Epithelial cell of prostate (primary cell): ENCODE measurements around the gene VNN1.
A peak's percentile ranks its signal among the peaks of the same experiment; 100 is the strongest.
"Not testable (repeated sequence)": the region's sequence is repeated elsewhere in the genome, so short reads cannot be mapped to it uniquely, and the experiment has no call there.

ENCODE experiments used
- DNase-seq: peaks from one replicate; pipeline ENCODE4 v3.0.0-alpha.2; 2011; ENCODE audit warnings: low read depth, low spot score
- H3K27ac ChIP-seq: fragments of 450-650 bp; 2 replicates; pipeline ENCODE4 v1.5.1; 2017; ENCODE audit warnings: mild to moderate bottlenecking

The VNN1 gene

DNA sequence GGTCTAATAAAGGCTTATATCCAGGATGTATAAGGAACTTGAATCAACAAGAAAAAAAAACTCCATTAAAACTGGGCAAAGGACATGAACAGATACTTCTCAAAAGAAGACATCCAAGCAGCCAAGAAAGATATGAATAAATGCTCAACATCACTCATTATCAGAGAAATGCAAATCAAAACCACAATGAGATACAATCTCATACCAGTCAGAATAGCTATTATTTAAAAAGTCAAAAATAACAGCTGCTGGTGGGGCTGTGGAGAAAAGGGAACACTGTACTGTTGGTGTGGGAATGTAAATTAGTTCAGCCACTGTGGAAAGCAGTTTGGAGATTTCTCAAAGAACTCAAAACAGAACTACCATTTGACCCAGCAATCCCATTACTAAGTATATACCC lies 34.8 kb downstream of the VNN1 start:
- not testable (repeated sequence) for H3K27ac ChIP-seq, DNase-seq

- no peak for DNase-seq
- no peak overlapping the region for H3K27ac ChIP-seq
Observed at GRCh38 chr6:132675749-132676148, 38.1 kb downstream of the VNN1 start.

DNA sequence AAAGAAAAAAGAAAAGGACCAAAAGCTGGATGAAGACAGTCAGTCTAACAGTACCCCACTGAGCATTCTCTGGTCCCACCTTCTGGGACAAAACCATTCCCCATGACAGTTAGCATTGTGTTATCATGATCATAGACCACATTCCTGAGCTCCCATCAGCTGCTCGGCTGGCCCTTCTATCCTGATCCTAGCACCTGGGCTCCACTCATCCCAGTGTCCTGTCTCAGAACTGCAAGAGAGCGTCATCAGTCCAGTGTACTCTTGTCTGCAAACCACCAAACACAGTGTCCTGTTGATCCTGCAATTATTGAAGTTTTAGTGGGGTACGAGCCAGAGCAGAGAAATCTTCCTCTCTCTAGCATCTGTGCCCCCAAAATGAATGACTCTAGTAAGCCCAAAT lies 38.9 kb downstream of the VNN1 start:
- no peak overlapping the region for H3K27ac ChIP-seq
- no peak for DNase-seq

DNA sequence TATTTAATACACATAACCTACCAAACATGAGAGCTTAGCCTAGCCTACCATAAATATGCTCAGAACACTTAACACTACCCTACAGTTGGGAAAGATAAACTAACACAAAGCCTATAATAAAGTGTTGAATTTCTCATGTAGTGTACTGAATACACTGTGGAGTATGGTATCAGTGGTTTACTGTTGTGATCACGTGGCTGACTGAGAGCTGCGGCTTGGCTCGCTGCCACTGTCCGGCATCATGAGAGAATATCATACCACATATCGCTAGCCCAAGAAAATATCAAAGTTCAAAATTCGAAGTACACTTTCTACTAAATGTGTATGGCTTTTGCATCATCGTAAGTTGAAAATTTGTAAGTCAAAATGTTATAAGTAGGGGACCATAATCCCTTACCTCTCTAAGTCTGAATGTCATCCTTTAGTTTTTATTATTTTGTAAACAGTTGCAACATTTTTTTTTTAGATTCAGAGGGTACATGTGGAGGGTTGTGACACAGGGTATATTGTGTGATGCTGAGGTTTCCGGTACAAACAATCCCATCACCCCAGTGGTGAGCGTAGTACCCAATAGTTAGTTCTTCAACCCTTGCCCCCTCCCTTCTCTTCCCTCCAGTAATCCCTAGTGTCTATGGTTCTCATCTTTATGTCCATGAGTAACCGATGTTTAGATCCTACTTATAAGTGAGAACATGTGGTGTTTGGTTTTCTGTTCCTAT lies 40.3 kb downstream of the VNN1 start:
- H3K27ac ChIP-seq, result no peak overlapping the region
- DNase-seq, result no peak

DNA sequence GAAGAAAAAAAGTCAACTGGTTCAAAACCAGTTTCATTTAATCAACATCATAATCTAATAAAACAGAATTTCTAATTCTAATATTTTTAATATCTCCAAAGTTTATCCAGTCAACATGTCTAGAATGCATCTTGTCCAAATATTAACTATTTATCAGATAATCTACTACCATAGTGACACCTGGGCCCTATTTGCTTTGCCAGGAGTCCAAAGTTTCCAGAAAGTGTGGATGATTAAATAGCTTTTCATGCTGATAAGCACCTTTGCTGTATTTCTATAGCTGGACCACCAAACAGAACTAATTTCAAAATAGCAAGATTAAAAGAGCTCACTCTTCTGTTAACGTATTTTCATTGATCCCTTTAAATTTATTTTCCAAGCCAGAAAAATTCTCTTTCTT lies 42.6 kb downstream of the VNN1 start:
- DNase-seq, result no peak
- no peak overlapping the region for H3K27ac ChIP-seq

DNA sequence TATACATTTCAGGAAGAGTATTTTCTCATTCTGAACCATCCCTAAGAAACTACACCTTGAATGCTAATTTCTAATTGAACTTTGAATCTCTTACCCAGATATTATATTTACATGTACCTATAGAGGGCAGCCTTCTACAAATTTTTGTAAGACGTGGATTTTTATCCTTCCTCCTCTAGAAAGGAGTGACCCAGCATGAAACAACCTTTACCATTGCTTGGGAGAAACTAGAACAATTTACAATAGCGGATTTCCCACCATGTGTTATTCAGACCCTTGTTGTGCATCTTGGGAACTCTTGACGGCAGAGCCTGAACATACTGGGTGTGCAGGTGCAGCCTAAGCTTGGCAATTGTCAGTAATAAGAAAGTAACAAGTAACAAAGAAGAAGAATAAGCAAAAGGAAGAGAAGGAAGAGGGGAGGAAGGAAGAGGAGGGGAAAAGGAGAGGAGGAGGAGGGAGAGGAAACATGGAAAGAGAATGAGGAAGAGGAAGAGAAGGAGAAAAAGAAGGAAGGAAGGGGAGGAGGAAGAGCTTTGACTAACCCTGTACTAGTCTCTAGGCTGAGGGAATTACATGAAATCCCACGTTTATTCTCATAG lies 44.1 kb downstream of the VNN1 start:
- no peak overlapping the region for H3K27ac ChIP-seq

GRCh38 chr6:132666118-132666517 lies 47.7 kb downstream of the VNN1 start:
- DNase-seq, result no peak
- H3K27ac ChIP-seq, result no peak overlapping the region

More for the DNA sequence above, 44.1 kb downstream of the VNN1 start:
- DNase-seq, result no peak

- DNase-seq, result no peak
Observed at GRCh38 chr6:132664309-132665034, 49.4 kb downstream of the VNN1 start.

GRCh38 chr6:132663661-132664060 lies 50.2 kb downstream of the VNN1 start:
- no peak overlapping the region for H3K27ac ChIP-seq
- DNase-seq, result no peak

More at GRCh38 chr6:132664309-132665034, 49.4 kb downstream of the VNN1 start:
- no peak overlapping the region for H3K27ac ChIP-seq

DNA sequence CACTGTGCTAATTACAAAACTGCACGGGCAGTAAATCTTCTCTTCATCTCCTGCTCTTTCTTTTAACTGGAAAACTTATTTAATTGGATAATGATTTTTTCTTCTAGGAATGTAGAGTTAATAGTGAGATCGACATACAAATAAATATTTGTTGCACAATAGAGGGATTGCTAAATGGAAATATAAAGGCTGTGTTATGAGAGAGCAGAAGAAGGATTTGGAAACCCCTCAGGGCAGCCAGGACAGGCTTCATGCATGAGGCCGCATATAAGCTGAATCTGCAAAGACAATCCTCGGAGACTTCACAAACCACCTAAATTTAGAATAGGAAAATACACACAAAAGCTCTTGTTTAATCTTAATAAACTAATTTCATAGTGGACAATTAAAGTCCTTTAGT lies 51.9 kb downstream of the VNN1 start:
- no peak overlapping the region for H3K27ac ChIP-seq
- DNase-seq, result no peak

DNA sequence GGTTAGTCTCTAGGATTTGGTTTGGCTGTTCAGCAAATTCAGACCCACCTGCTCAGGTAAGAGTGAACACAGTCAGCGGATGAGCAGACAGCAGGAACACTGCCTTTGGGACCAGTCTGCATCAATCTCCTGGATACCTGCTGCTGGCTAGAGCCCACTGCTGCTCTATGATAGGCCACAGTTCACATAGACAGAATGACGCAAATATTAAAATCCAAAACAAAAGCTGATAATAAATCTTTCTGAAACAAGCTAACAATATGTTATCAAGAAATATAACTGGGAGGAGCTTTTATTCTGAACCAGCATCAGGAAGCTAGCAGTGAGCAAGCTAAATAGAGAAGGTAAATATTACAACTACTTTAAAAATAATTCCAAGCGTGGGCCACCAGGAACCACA lies 54.8 kb downstream of the VNN1 start, which contains the start of gene TAAR1:
TSS of gene TAAR1 (minus strand) at position 101 of the 400 bp plus-strand sequence. CDS start 13,179 bp downstream, outside the sequence.
- DNase-seq, result no peak
- no peak within 1 kb of the TSS for H3K27ac ChIP-seq

DNA sequence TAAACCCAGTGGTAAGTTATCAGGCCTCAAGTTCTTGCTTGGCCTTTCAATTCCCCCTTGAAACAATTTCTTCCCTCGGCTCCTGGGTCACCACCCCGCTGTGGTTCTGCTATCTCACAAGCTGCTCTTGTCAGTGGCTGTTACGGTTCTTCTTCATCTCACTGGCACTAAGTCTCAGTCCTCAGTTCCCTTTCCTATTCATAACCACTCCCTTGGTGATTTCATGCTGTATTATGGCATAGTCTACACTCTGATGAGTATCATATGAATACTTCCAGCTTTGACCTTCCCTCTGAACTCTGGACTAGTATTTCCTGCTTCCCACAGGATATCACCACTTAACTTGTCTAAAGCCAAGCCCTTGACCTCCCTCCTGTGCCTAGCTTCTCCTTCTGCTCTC lies 62.8 kb downstream of the VNN1 start:
- no peak for DNase-seq
- H3K27ac ChIP-seq, result peak overlapping the region; percentile 78

GRCh38 chr6:132650429-132650828 lies 63.4 kb downstream of the VNN1 start:
- no peak for DNase-seq
- H3K27ac ChIP-seq, result peak overlapping the region; percentile 78

- H3K27ac ChIP-seq, result peak overlapping the region; percentile 4
- no peak for DNase-seq
Observed at GRCh38 chr6:132648828-132649227, 65.0 kb downstream of the VNN1 start.

GRCh38 chr6:132648356-132648755 lies 65.5 kb downstream of the VNN1 start:
- peak; percentile 54 for DNase-seq
- H3K27ac ChIP-seq, result peak overlapping the region; percentile 4

- DNase-seq, result no peak
- no peak overlapping the region for H3K27ac ChIP-seq
Observed at GRCh38 chr6:132643547-132643946, 70.3 kb downstream of the VNN1 start.

GRCh38 chr6:132637135-132637534 lies 76.7 kb downstream of the VNN1 start:
- DNase-seq, H3K27ac ChIP-seq: not testable (repeated sequence)

DNA sequence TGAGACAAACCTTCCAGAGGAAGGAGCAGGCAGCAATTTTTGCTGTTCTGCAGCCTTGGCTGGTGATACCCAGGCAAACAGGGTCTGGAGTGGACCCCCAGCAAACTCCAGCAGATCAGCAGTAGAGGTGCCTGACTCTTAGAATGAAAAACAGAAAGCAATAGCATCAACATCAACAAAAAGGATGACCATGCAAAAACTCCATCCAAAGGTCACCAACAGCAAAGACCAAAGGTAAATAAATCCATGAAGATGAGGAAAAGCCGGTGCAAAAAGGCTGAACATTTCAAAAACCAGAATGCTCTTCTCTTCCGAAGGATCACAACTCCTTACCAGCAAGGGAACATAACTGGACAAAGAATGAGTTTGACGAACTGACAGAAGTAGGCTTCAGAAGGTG lies 77.9 kb downstream of the VNN1 start:
- DNase-seq, H3K27ac ChIP-seq: not testable (repeated sequence)

DNA sequence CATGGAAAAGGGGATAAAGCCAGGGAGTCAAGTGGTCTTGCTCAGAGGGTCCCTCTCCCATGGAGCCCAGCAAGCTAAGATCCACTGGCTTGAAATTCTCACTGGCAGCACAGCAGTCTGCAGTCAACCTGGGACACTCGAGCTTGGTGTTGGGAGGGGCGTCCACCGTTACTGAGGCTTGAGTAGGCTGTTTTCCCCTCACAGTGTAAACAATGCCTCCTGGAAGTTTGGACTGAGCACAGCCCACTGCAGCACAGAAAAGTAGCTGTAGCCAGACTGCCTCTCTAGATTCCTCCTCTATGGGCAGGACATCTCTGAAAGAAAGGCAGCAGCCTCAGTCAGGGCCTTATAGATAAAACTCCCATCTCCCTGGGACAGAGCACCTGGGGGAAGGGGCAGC lies 78.6 kb downstream of the VNN1 start:
- not testable (repeated sequence) for H3K27ac ChIP-seq, DNase-seq

GRCh38 chr6:132634796-132635195 lies 79.1 kb downstream of the VNN1 start:
- no peak overlapping the region for H3K27ac ChIP-seq
- no peak for DNase-seq

GRCh38 chr6:132633362-132633761 lies 80.5 kb downstream of the VNN1 start:
- DNase-seq, result no peak
- no peak overlapping the region for H3K27ac ChIP-seq
